ENCODE results near the gene CIC. TPM values are rescaled to one million over a fixed set of nuclear protein-coding genes. Genes with fewer than 3 reads are reported as not detected.
A peak's percentile ranks its signal among the peaks of the same experiment; 100 is the strongest.

The CIC gene
- total and polyA plus RNA-seq, 10 of the 15 experiments (the other 5 are each of a cell fraction or from before 2014, with no cell fraction given): 0.18 to 50.6 (median 7.1) TPM

DNA sequence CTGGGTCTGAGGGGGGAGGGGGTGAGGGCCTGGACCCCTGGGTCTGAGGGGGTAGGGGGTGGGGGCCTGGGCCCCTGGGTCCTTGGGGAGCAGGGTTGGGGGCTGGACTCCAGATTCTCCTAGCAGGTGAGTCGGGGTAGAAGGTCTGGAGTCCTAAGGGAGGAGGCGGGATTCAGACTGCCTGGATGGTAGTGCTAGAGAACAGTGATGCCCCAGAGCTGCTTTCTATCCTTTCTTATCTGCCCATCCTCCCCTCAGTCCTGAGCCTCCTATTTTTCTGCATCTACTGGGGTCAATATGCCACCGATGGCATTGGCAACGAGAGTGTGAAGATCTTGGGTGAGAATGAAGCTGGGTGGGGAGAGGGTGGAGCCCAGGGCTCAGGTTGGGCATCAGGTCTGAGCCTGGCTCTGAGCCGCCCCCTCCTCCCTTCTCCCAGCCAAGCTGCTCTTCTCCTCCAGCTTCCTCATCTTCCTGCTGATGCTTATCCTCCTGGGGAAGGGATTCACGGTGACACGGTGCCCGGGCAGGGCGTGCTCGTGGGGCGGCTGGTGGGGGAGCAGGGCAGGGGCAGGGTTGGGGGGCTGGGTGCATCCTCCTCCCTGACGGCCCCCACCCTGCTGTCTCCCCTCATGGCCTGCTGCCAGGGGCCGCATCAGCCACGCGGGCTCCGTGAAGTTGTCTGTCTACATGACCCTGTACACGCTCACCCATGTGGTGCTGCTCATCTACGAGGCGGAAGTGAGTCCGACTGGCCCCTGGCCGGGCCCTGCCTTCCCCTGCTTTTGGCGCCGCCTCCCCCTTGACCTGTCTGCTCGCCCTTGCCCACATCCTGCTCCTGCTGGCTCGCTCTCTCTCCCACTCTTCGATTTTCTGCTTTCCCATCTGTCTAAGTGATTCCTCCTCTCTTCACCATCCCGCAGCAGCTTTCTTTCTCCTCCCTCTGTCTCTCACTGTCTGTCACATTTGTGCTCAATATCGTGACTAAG is 47.5 kb downstream of the CIC start:
- H2AFZ ChIP-seq (ENCODE audit: control insufficient read depth, low read depth, low read length): peak overlapping the region; percentile 94
- RAD21 ChIA-PET (ENCODE audit: unreplicated experiment): no interaction called here
- H3K4me3 ChIP-seq: peak overlapping the region; percentile 28; the same call in 1 of the 2 replicates
- peaks cover 9% of the 10 kb centered on the region for H3K4me1 ChIP-seq (ENCODE audit: control insufficient read depth, insufficient read depth, low read length)
- intact Hi-C loops (cut with micrococcal nuclease; ENCODE audit: unreplicated experiment): no loop called here
- peaks cover 4 to 9% of the 10 kb centered on the region in 2 experiments; a peak in 3 of 4 replicates for H3K27me3 ChIP-seq (replicated peaks in 1 of 2; ENCODE audit: control insufficient read depth in 2 of 2, insufficient read depth in 2 of 2, low read length in 1 of 2)
- peak overlapping the region; percentile 89 for H3K4me2 ChIP-seq (ENCODE audit: control insufficient read depth, insufficient read depth)
- POLR2A ChIA-PET: interaction anchor here (0.5 to 0.6 kb wide), 3 partner anchors 53 to 441 kb away, joined by 3 to 9 read pairs (median 5); no protein-coding TSS in a partner anchor
- peak overlapping the region; percentile 41; the same call in 1 of the 2 replicates for H3K27ac ChIP-seq (ENCODE audit: control insufficient read depth, insufficient read depth)
- in situ Hi-C loops (cut with MboI): no loop called here
- DNase-seq (ENCODE audit: low read depth, low spot score) (peak; percentile 25), ATAC-seq (peak; percentile 94), FAIRE-seq (no peak)
- peak overlapping the region; percentile 50; the same call in 1 of the 2 replicates for H3K9ac ChIP-seq (ENCODE audit: control insufficient read depth, insufficient read depth, low read length)
- CTCF ChIA-PET: interaction anchor here (1.1 to 2.0 kb wide), 2 partner anchors 20 to 133 kb away, joined by 3 to 8 read pairs; no protein-coding TSS in a partner anchor
- no peaks in the 10 kb centered on the region for H3K9me3 ChIP-seq (replicated peaks; ENCODE audit: control insufficient read depth, insufficient read depth, low read length)
- H3K79me2 ChIP-seq (ENCODE audit: control insufficient read depth, insufficient read depth, low read length): no peaks in the 10 kb centered on the region
- no peaks in the 10 kb centered on the region for H3K36me3 ChIP-seq (ENCODE audit: control insufficient read depth in 2 of 2, insufficient read depth in 2 of 2, low read length in 1 of 2)
- no peaks in the 10 kb centered on the region for H4K20me1 ChIP-seq (ENCODE audit: control insufficient read depth, insufficient read depth)
- SMC1A ChIA-PET (ENCODE audit: uncharacterized antibody, unreplicated experiment): interaction anchor here (1.0 kb wide), 1 partner anchor 12 kb away, joined by 4 read pairs; no protein-coding TSS in a partner anchor
- WGBS (ENCODE audit: insufficient coverage, insufficient replicate concordance, low lambda C conversion rate, missing lambda C conversion rate): 36% methylated on average over 27 of the region's 28 CpGs
- BruUV-seq (replicated peaks): no TSS peak
- TF ChIP-seq GATAD2B (conservative IDR thresholded peaks at IDR 0.05; ENCODE audit: low read depth) (0 out of 2 replicates have a peak, but pooled peaks have one; percentile 58), NR2C1 (IDR thresholded peaks at IDR 0.05) (peak; percentile 36; the same call in 1 of the 2 replicates), NFYB (IDR thresholded peaks at IDR 0.05; ENCODE audit: insufficient read depth, low read depth, low read length) (no peak), SPI1 (IDR thresholded peaks at IDR 0.05; ENCODE audit: borderline replicate concordance, insufficient read depth, low read depth, low read length) (0 out of 2 replicates have a peak, but pooled peaks have one; percentile 13), ZNF274 (IDR thresholded peaks at IDR 0.05; ENCODE audit: insufficient read depth, insufficient read length) (no peak), MTA2 (IDR thresholded peaks at IDR 0.05; ENCODE audit: low read depth) (peak; percentile 35; the same call in 1 of the 2 replicates), SREBF2 (IDR thresholded peaks at IDR 0.05; ENCODE audit: low read length) (no peak), BACH1 (IDR thresholded peaks at IDR 0.05; ENCODE audit: borderline replicate concordance) (no peak), TAF1 (IDR thresholded peaks at IDR 0.05; ENCODE audit: borderline replicate concordance, low read depth, low read length) (0 out of 2 replicates have a peak, but pooled peaks have one; percentile 40), HCFC1 (IDR thresholded peaks at IDR 0.05; ENCODE audit: low read length) (no peak), IKZF1 (conservative IDR thresholded peaks at IDR 0.05) (peak; percentile 55), IKZF2 (IDR thresholded peaks at IDR 0.05) (peak in 1 of 2 experiments; percentile 32; a peak in 1 of 4 replicates), POLR2A (IDR thresholded peaks at IDR 0.05; ENCODE audit: low read depth, low read length) (peak; percentile 73)
- TF ChIP-seq, protein P1, sequence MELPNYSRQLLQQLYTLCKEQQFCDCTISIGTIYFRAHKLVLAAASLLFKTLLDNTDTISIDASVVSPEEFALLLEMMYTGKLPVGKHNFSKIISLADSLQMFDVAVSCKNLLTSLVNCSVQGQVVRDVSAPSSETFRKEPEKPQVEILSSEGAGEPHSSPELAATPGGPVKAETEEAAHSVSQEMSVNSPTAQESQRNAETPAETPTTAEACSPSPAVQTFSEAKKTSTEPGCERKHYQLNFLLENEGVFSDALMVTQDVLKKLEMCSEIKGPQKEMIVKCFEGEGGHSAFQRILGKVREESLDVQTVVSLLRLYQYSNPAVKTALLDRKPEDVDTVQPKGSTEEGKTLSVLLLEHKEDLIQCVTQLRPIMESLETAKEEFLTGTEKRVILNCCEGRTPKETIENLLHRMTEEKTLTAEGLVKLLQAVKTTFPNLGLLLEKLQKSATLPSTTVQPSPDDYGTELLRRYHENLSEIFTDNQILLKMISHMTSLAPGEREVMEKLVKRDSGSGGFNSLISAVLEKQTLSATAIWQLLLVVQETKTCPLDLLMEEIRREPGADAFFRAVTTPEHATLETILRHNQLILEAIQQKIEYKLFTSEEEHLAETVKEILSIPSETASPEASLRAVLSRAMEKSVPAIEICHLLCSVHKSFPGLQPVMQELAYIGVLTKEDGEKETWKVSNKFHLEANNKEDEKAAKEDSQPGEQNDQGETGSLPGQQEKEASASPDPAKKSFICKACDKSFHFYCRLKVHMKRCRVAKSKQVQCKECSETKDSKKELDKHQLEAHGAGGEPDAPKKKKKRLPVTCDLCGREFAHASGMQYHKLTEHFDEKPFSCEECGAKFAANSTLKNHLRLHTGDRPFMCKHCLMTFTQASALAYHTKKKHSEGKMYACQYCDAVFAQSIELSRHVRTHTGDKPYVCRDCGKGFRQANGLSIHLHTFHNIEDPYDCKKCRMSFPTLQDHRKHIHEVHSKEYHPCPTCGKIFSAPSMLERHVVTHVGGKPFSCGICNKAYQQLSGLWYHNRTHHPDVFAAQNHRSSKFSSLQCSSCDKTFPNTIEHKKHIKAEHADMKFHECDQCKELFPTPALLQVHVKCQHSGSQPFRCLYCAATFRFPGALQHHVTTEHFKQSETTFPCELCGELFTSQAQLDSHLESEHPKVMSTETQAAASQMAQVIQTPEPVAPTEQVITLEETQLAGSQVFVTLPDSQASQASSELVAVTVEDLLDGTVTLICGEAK (IDR thresholded peaks at IDR 0.05; ENCODE audit: borderline replicate concordance): 0 out of 2 replicates have a peak, but pooled peaks have one; percentile 43
- TF ChIP-seq, protein P2, sequence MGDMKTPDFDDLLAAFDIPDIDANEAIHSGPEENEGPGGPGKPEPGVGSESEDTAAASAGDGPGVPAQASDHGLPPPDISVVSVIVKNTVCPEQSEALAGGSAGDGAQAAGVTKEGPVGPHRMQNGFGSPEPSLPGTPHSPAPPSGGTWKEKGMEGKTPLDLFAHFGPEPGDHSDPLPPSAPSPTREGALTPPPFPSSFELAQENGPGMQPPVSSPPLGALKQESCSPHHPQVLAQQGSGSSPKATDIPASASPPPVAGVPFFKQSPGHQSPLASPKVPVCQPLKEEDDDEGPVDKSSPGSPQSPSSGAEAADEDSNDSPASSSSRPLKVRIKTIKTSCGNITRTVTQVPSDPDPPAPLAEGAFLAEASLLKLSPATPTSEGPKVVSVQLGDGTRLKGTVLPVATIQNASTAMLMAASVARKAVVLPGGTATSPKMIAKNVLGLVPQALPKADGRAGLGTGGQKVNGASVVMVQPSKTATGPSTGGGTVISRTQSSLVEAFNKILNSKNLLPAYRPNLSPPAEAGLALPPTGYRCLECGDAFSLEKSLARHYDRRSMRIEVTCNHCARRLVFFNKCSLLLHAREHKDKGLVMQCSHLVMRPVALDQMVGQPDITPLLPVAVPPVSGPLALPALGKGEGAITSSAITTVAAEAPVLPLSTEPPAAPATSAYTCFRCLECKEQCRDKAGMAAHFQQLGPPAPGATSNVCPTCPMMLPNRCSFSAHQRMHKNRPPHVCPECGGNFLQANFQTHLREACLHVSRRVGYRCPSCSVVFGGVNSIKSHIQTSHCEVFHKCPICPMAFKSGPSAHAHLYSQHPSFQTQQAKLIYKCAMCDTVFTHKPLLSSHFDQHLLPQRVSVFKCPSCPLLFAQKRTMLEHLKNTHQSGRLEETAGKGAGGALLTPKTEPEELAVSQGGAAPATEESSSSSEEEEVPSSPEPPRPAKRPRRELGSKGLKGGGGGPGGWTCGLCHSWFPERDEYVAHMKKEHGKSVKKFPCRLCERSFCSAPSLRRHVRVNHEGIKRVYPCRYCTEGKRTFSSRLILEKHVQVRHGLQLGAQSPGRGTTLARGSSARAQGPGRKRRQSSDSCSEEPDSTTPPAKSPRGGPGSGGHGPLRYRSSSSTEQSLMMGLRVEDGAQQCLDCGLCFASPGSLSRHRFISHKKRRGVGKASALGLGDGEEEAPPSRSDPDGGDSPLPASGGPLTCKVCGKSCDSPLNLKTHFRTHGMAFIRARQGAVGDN (IDR thresholded peaks at IDR 0.05): peak; percentile 85

All from GM12878 (cell line).